GF-D8 (cell line): ENCODE data around the gene LYL1.

Experiments
- DNase-seq: peaks from one replicate; lab custom pipeline; 2025; lab: John Stamatoyannopoulos, UW

Gene LYL1

DNA sequence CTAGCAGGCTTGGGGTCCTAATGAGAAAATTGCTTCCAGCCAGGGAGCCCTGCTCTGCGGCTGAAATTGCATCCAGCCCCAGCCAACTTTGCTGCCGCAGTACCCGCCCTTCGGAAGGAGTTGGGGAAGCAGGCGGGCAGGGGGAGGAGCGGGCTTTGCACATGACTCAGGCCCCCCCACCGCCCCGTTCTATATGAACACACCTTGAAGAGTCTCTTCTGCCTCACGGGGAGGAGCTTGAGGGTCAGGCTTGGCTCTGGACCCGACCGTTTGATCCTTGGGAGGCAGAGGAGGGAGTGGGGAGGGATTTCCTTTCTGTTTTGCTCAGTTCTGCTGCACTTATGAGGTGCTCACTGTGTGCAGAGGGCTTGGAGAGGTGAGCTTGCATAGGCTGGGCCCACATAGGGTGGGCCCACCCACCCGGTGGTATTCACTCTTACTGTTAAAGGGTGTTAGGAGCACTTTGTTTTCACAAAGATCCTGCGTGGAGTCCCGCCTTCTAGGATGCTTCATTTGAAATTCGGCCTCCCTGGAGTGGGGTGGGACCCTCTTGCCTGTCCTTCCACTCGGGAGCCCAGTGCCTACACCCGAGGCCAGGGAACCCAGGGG is 46.5 kb downstream of the LYL1 start:
- DNase-seq = no peak

DNA sequence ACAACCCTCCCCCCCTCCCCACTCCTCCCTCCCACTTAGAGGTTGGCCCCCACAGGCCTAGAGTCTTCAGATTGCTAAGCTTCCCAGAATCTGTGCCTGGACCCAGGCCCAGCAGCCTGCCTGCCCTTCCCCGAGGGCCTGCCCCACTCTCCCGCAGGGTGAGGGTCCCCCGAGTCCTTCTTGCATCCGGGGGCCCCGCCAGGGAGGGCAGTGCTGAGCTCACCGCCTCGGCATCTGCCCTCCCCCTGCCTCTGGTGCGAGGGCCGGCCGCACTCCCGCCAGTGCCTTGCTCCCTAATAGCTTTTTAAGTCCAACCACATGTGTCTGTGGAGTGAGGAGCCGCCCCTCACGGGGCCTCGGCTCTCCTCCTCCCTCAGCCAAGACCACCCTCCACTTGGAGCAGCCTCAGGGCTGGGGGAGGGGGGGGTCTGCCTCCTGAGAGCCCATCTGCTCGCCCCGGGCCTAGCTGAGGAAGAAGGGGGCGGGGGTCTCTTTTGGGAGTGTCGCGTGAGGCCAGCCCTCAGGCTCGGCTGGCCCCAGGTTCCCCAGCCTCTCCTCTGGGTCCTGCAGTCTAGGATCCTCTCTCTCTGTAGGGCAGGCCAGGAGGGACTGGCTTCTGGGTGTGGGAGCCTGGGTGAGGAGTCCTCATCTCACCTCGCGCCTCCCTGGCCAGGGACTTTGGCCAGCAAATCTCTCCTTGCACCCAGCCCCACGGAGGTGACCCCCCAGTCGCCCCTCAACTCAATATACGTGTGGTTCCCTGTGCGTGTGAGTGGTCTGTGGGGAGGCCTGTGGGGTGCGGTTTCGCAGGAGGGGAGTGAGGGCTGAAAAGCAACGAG is 47.2 kb downstream of the LYL1 start:
- DNase-seq = no peak

- DNase-seq = no peak
These were observed 47.9 kb downstream of the LYL1 start for GRCh38 chr19:13054626-13055212.

- no peak for DNase-seq
These were observed 48.7 kb downstream of the LYL1 start for GRCh38 chr19:13053761-13054625.

GRCh38 chr19:13053238-13053637 is 49.4 kb downstream of the LYL1 start:
- no peak for DNase-seq

DNA sequence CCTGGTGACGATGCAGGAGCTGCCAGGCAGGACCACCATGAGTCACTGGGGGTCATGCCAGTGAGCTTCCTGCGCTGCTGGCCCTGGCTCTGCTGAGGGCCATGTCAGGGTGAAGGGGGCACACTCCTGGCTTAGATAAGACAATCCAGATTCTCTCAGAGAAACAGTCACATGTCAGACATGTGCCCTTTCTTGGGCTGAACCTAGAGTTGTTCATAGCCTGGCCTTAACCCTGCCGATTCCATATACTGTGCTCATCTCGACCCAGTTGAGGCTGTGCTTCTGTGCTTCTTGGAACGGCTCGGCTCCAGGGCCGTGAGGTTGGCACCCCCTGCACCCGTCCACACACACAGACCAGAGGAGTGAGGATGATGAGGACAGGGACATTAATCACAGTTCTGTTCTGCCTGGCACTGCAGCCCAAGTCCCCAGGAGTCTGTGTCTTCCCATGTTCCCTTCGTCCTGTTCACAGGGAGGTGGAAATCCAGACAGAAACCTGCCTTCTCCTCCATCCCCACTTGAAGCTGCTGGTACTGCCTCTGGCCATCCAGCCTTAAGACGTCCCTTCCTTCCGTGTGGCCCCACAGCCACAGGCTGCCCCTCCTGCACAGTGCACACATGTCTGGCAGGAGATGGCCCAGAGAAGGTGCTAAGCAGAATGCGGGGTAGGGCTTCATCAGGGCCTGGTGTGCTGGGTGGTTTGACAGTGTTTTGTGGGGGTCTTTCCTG is 50.0 kb downstream of the LYL1 start:
- no peak for DNase-seq

GRCh38 chr19:13051557-13052165 is 51.0 kb downstream of the LYL1 start:
- no peak for DNase-seq

DNA sequence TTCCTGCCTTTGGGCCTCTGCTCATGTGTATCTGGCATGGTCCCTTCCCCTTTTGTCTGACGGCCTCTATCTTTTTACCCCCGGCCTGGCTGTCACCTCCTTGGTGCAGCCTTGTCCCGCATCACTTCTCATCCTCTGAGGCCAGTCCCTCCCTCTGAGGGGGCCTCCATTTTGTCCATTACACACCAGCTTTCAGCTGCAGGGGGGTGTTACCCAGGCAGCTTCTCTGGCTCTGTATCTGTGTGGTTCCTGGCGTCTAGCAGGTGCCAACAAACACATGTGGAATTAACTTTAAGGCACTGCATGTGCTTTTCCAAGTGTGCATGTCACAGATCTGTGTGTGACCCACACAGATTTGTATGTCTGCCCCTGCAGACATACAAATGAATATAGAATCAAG is 52.4 kb downstream of the LYL1 start:
- no peak for DNase-seq
